C4-2B (cell line): Measurements from ENCODE around the gene ANKRD16.

Source experiments
- H3K27ac ChIP-seq: fragments of 450-650 bp; 2 replicates; pipeline ENCODE4 v1.5.1; 2017
- ZFX ChIP-seq: fragments of 450-650 bp; IDR thresholded peaks from 2 replicates; pipeline ENCODE4 v1.6.1; 2017
- TF ChIP-seq, protein P1 (sequence below): fragments of 450-650 bp; conservative IDR thresholded peaks from 2 replicates; pipeline ENCODE4 v1.5.1; 2017; ENCODE audit warnings: mild to moderate bottlenecking

The ANKRD16 gene

DNA sequence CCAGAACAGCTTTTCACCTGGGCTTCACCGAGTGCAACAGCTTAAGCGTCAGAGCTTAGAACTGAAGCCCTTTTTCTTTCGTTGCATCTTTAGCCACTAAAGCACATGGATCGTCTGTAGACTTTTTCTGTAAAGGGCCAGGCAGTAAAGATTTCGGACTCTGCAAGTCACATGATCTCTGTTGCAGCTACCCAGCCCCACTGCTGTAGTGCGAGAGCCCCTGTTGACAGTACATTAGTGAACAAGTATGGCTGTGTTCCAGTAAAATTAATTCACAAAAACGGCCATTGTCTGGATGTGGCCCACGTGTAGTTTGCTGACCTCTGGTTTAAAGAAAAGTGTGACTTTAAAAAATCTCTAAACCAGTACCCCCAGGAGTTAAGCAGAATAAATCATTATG lies 39.7 kb upstream of the ANKRD16 start:
- TF ChIP-seq, protein P1, sequence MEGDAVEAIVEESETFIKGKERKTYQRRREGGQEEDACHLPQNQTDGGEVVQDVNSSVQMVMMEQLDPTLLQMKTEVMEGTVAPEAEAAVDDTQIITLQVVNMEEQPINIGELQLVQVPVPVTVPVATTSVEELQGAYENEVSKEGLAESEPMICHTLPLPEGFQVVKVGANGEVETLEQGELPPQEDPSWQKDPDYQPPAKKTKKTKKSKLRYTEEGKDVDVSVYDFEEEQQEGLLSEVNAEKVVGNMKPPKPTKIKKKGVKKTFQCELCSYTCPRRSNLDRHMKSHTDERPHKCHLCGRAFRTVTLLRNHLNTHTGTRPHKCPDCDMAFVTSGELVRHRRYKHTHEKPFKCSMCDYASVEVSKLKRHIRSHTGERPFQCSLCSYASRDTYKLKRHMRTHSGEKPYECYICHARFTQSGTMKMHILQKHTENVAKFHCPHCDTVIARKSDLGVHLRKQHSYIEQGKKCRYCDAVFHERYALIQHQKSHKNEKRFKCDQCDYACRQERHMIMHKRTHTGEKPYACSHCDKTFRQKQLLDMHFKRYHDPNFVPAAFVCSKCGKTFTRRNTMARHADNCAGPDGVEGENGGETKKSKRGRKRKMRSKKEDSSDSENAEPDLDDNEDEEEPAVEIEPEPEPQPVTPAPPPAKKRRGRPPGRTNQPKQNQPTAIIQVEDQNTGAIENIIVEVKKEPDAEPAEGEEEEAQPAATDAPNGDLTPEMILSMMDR: no peak
- no peak for TF ChIP-seq ZFX
- H3K27ac ChIP-seq: no peak overlapping the region

DNA sequence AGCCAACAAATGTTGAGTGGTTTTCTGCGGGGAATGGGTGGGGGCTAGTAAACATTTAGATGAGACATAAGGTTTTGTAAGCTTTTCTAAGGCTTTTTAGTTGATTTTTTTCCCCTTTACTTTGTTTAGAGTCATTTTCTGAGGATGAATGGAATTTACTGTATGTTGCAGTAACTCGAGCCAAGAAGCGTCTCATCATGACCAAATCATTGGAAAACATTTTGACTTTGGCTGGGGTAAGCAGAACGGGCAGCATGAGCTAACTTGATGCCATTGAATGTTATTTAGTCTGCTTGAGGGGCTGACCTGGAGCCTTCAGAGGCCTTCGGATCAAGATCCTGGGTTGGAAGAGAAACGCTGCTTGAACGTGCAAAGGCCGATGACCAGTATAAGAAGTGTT lies 37.6 kb upstream of the ANKRD16 start:
- no peak overlapping the region for H3K27ac ChIP-seq
- TF ChIP-seq, protein P1: no peak
- no peak for TF ChIP-seq ZFX

DNA sequence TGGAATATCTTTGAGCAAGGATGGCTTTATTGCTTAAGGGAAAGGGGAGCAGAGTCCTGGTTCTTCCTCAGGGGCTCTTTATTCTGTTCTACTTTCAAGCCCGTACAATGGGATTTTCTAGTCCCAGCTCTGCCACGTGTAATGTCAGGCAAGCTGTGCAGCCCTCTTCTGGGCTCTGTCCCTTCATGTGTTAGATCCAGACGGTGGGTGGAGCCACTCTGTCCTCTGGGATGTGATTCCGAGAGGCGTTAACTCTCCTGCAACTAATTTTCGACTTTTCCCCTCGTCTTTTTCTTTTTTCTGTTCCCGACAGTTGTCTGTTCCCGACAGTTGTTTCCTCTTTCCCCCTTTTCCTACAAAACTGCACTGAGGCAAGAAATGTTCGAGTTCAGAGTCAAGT lies 35.2 kb upstream of the ANKRD16 start:
- TF ChIP-seq ZFX: no peak
- TF ChIP-seq, protein P1: no peak
- H3K27ac ChIP-seq: no peak overlapping the region

DNA sequence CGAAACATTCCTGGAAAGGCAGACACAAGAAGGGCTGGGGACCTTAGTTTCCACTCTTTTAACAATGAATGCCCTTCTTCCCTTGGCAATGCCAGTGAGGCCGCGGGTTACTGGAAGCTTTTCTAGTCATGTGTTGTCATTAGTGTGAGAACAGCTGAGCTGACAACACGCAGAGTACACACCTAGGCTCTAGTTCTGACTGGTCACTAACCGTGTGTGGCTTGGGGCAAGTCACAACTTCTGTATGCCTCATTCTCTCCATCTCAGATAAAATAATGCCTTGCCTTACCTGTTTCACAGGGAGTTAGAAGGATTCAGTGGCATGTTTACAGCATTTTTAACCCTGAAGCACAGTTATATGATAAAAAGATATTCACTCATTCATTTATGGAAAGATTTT lies 32.1 kb upstream of the ANKRD16 start:
- H3K27ac ChIP-seq: no peak overlapping the region
- TF ChIP-seq, protein P1: no peak
- TF ChIP-seq ZFX: no peak

DNA sequence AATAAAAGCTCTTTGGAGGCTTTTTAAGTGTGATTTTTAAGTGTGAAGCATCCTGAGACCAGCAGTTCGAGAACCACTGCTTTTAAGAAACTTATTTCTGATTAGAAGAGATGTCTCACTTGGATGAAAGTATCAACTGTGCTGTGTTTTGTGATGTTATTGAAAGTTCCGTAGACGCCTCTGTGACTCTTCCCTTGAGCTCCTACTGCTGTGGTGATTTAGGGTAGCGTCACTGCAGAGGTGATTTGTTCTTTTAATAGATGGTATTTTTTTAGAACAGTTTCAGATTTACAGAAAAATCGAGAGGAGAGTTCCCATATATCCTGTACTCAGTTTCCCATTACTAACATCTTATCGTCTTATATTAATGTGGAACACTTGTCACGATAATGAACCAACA lies 29.9 kb upstream of the ANKRD16 start:
- no peak overlapping the region for H3K27ac ChIP-seq
- TF ChIP-seq, protein P1: no peak
- no peak for TF ChIP-seq ZFX

DNA sequence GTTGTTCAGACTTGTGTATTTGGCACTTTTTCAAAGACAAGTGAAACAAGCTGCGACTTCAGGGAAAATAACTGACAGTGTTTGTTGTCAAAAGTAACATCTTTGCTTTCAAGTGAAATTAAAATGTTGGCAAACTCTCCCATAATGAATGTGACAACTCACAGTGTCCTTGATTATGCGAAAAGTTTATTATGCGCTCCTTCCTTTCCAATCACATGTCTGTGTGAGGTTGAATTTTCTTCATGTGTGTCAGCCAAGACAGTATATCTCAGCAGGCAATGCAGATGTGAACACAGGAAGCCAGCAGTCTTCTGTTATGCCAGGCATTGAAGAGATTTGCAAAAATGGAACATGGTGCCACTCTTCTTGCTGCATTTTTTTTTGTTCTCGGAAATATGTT lies 29.1 kb upstream of the ANKRD16 start:
- no peak overlapping the region for H3K27ac ChIP-seq
- no peak for TF ChIP-seq ZFX
- TF ChIP-seq, protein P1: no peak

DNA sequence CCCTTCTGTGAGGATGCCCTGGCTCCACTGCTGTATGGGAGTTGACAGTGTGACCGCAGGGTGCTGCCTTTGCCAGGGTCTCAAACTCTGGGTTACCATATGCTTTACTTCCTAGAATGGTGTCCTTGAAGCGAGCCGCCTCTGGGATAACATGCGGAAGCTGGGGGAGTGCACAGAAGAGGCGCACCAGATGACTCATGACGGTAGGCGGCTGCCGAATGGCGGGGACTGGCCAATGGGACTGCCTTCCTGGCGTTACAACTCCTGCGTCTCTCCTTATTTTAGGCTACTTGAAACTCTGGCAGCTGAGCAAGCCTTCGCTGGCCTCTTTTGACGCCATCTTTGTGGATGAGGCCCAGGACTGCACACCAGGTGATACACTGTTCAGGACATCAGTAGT lies 27.6 kb upstream of the ANKRD16 start:
- no peak for TF ChIP-seq ZFX
- TF ChIP-seq, protein P1: no peak
- no peak overlapping the region for H3K27ac ChIP-seq
